Transverse colon (tissue), 4 donors: ENCODE data around the gene ATXN2. TPM values are rescaled to one million over a fixed set of nuclear protein-coding genes. Genes with fewer than 3 reads are reported as not detected.

Experiments
- DNase-seq: peaks from one replicate; pipeline ENCODE4 v3.0.0-alpha.2; 2019
- H3K27ac ChIP-seq, 4 donors: fragments of 200-600 bp; sonication (generic); 2 replicates each; pipeline ENCODE4 v1.5.1; 2016 to 2018; ENCODE audit warnings: inconsistent platforms in 4 of 4
- H3K27me3 ChIP-seq: fragments of 200-600 bp; sonication (generic); 2 replicates; pipeline ENCODE4 v1.5.1; 2017; ENCODE audit warnings: inconsistent platforms
- H3K36me3 ChIP-seq, 4 donors: fragments of 200-600 bp; sonication (generic); 2 replicates each; pipeline ENCODE4 v1.5.1; 2017 to 2019; ENCODE audit warnings: inconsistent platforms in 4 of 4
- H3K4me1 ChIP-seq, 4 donors: fragments of 200-600 bp; sonication (generic); 2 replicates each; pipeline ENCODE4 v1.5.1; 2017 to 2020; ENCODE audit warnings: inconsistent platforms in 4 of 4
- H3K4me3 ChIP-seq, 4 donors: fragments of 200-600 bp; sonication (generic); 1 replicate in 1 of 4; 2 replicates in 3 of 4; pipeline versions ENCODE4 v1.5.1 to v1.6.1; 2017 to 2019; ENCODE audit warnings: inconsistent platforms in 4 of 4
- H3K9me3 ChIP-seq, 2 donors: fragments of 200-600 bp; sonication (generic); 2 replicates each; pipeline ENCODE4 v1.5.1; 2017 to 2019; ENCODE audit warnings: inconsistent platforms in 2 of 2
- EP300 ChIP-seq: sonication (generic); formaldehyde crosslinking; IDR thresholded peaks from one replicate; pipeline ENCODE4 v1.6.1; 2017; ENCODE audit warnings: antibody characterized with exemption, low read depth
- POLR2A ChIP-seq: fragments of 450-650 bp; IDR thresholded peaks from one replicate; pipeline ENCODE4 v1.6.1; 2016; ENCODE audit warnings: antibody characterized with exemption, mild to moderate bottlenecking, moderate library complexity
- POLR2AphosphoS5 ChIP-seq, 3 donors: sonication (generic); formaldehyde crosslinking; IDR thresholded peaks; one replicate each; pipeline ENCODE4 v1.6.1; 2016; ENCODE audit warnings: antibody characterized with exemption in 3 of 3
- WGBS, 2 donors: methylation state at CpG; one replicate each; pipeline ENCODE4 v1.1.5; 2018; ENCODE audit warnings: low coverage in 1 of 2; 5-methylcytosine and 5-hydroxymethylcytosine counted together
- in situ Hi-C, 4 donors: fragments of 200-750 bp; cut with MboI; loops; one replicate each; pipeline versions ENCODE4 v1.15.0 to v1.15.1; 2017; ENCODE audit warnings: low sequenced_read_pairs in 3 of 4, low pct_ligation_motif_present in 1 of 4, low pct_unique_long_range_greater_than_20kb in 1 of 4
- intact Hi-C: fragments of 100-400 bp; cut with DNase I; formaldehyde crosslinking; loops from one replicate; pipeline ENCODE4 v1.15.1; 2023; ENCODE audit warnings: low total_unique reads
- total RNA-seq, 4 donors: library from RNA; depleted of rRNA; stranded (reverse); fragments of >200 nt; gene quantifications; one replicate each; pipeline ENCODE4 v1.1.0, GENCODE V29; 2016
- TF ChIP-seq, protein P1 (sequence below), 5 experiments: fragments of 200-600 bp in 3 of 5; fragments of 450-650 bp in 2 of 5; sonication (generic) in 3 of 5; IDR thresholded peaks; 1 replicate in 2 of 5; 2 replicates in 3 of 5; pipeline ENCODE4 v1.5.1; 2016 to 2017; ENCODE audit warnings: antibody characterized with exemption in 5 of 5, inconsistent platforms in 3 of 5, mild to moderate bottlenecking in 2 of 5, moderate library complexity in 1 of 5

Gene ATXN2
- total RNA-seq, 4 donors from 2014 or later: 50.2 to 95.5 (median 83.2) TPM

DNA sequence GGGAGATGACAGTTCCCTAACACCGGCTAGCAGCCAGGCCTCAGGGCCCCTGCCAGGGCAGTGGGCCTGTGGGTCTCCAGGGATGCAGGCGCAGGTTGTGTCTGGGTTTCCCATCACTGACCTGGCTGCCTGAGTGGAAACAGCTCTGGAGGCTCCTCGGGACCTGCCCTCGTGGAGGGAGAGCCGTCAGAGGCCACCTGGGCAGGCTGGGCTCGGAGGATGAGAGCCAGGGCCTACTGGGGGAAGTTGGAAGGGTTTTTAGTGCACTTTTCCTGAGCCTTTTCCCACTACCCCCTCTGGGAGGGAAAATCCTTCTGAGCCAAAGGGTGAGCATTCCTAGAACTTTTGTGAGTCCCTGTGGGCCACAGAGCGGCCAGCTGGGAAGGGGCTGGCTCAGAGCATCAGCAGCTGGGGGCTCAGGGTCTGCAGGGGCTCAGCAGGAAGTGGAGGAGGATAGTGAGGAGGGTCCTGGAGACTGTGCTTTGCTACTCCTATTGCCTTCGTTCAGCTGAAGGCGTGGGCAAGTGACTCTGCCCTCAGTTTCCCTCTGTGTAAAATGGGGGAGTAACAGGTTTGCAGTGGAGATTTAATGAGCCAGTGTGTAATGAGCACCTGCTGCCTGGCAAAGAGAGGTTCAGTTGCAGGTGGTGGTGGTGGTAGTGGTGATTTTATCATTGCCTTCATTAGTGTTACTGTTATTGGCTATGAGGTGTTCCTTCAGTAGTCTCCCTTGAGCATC, 191.6 kb downstream of the ATXN2 start:
- Histone ChIP-seq H3K9me3 (no peaks in the 10 kb centered on the region), H3K27me3 (no peaks in the 10 kb centered on the region), H3K4me3 (peak overlapping the region in 3 of 4 donors; percentile 90 to 97 (median 95)), H3K36me3 (no peaks in the 10 kb centered on the region), H3K4me1 (peaks cover 43 to 84% (median 50%) of the 10 kb centered on the region in 4 donors), H3K27ac (peak overlapping the region; percentile 88 to 93 (median 90))
- 46% methylated on average over 9 of the region's 9 CpGs; no CpG with 5 or more reads in 1 of the 2 donors for WGBS, 2 donors
- in situ Hi-C loops: no loop called here
- TF ChIP-seq POLR2AphosphoS5 (IDR thresholded peaks at IDR 0.05) (no peak), POLR2A (no peak), EP300 (no peak)
- TF ChIP-seq, protein P1, sequence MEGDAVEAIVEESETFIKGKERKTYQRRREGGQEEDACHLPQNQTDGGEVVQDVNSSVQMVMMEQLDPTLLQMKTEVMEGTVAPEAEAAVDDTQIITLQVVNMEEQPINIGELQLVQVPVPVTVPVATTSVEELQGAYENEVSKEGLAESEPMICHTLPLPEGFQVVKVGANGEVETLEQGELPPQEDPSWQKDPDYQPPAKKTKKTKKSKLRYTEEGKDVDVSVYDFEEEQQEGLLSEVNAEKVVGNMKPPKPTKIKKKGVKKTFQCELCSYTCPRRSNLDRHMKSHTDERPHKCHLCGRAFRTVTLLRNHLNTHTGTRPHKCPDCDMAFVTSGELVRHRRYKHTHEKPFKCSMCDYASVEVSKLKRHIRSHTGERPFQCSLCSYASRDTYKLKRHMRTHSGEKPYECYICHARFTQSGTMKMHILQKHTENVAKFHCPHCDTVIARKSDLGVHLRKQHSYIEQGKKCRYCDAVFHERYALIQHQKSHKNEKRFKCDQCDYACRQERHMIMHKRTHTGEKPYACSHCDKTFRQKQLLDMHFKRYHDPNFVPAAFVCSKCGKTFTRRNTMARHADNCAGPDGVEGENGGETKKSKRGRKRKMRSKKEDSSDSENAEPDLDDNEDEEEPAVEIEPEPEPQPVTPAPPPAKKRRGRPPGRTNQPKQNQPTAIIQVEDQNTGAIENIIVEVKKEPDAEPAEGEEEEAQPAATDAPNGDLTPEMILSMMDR (IDR thresholded peaks at IDR 0.05): no peak
- intact Hi-C loops: loop anchor here (5.0 kb wide), 1 partner anchor 35 kb away; no protein-coding TSS in a partner anchor
- DNase-seq: no peak

GRCh38 chr12:111406474-111407376, 192.4 kb downstream of the ATXN2 start:
- DNase-seq: no peak
- Histone ChIP-seq H3K9me3 (no peaks in the 10 kb centered on the region), H3K27me3 (no peaks in the 10 kb centered on the region), H3K27ac (peak overlapping the region; percentile 88 to 93 (median 90)), H3K36me3 (no peaks in the 10 kb centered on the region), H3K4me1 (peaks cover 41 to 80% (median 48%) of the 10 kb centered on the region in 4 donors), H3K4me3 (peak overlapping the region; percentile 90 to 97 (median 93))
- WGBS, 2 donors: 24% methylated on average over 26 of the region's 34 CpGs; no CpG with 5 or more reads in 1 of the 2 donors
- intact Hi-C loops (loop anchor here (5.0 kb wide), 1 partner anchor 36 kb away; no protein-coding TSS in a partner anchor), in situ Hi-C loops (no loop called here)
- TF ChIP-seq POLR2A (no peak), POLR2AphosphoS5 (IDR thresholded peaks at IDR 0.05) (peak in 1 of 3 donors; percentile 32)

DNA sequence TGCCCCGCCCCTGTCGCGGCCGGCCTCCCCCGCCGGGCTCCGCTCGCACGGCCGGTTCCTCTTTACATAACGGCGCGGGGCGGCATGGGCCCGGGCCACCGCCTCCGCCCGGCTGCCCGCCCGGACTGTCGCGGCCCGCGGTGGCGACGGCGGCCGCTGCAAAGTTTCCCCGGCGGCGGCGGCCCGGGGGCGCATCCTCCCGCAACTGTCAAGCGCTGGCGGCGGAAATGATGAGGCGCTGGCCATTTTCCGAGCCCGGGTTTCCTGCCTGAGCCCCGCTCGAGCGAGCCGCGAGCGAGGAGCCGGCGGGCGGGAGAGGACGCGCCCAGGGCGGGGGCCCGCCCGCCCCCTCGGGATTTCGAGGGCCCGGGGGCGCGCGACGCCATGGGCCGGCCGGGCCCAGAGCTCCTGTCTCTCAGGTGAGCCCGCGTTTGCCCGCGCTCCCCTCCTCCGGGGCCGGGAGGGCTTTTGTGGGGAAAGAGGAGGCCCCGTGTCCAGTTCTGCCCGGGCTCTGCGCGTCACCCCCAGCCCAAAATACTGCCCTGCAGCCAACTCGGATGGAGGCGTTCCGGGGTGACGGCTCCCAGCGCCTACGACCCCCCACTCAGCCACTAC, 193.1 kb downstream of the ATXN2 start, which contains the start of gene SH2B3:
SH2B3 (plus strand) TSS at position 65 of the 615 bp plus-strand sequence. CDS start 12,223 bp downstream, outside the sequence.
- intact Hi-C loops (loop anchor here (5.0 kb wide), 1 partner anchor 36 kb away; no protein-coding TSS in a partner anchor), in situ Hi-C loops (no loop called here)
- Histone ChIP-seq H3K27ac (peak within 1 kb of the TSS; percentile 88 to 93 (median 90)), H3K36me3 (no peaks in the 10 kb centered on the region), H3K27me3 (no peaks in the 10 kb centered on the region), H3K4me1 (peaks cover 35 to 74% (median 47%) of the 10 kb centered on the region in 4 donors), H3K9me3 (no peaks in the 10 kb centered on the region), H3K4me3 (peak within 1 kb of the TSS; percentile 90 to 97 (median 93))
- TF ChIP-seq POLR2AphosphoS5 (IDR thresholded peaks at IDR 0.05): peak in 2 of 3 donors; percentile 47 to 54
- no peak for TF ChIP-seq EP300
- WGBS, 2 donors: 1% methylated on average over 46 of the region's 80 CpGs; no CpG with 5 or more reads in 1 of the 2 donors
- DNase-seq: no peak

GRCh38 chr12:111405149-111405858, 193.8 kb downstream of the ATXN2 start:
- in situ Hi-C loops: no loop called here
- intact Hi-C loops: loop anchor here (5.0 kb wide), 1 partner anchor 37 kb away; no protein-coding TSS in a partner anchor
- TF ChIP-seq POLR2AphosphoS5 (IDR thresholded peaks at IDR 0.05): peak; percentile 26 to 59 (median 55)
- TF ChIP-seq EP300: no peak
- TF ChIP-seq POLR2A: peak; percentile 55
- TF ChIP-seq, protein P1 (IDR thresholded peaks at IDR 0.05): peak; percentile 48 to 75 (median 51)
- no peaks in the 10 kb centered on the region for H3K27me3 ChIP-seq
- WGBS, 2 donors: 1% methylated on average over 37 of the region's 59 CpGs; no CpG with 5 or more reads in 1 of the 2 donors
- no peaks in the 10 kb centered on the region for H3K36me3 ChIP-seq
- H3K4me3 ChIP-seq: peak overlapping the region; percentile 90 to 97 (median 93)
- no peaks in the 10 kb centered on the region for H3K9me3 ChIP-seq
- peak; percentile 98 for DNase-seq
- peaks cover 30 to 68% (median 44%) of the 10 kb centered on the region in 4 donors for H3K4me1 ChIP-seq
- H3K27ac ChIP-seq: peak overlapping the region; percentile 88 to 93 (median 90)
